GM12878 (cell line): ENCODE measurements around the gene MOCOS. TPM values are rescaled to one million over a fixed set of nuclear protein-coding genes. Genes with fewer than 3 reads are reported as not detected.

Experiments used
- ATAC-seq: fragments of 200-7000 bp; cut with Tn5 transposase; 3 replicates; pipeline ENCODE4 v1.9.1; 2020; ENCODE audit warnings: mild to moderate bottlenecking, moderate library complexity
- BruUV-seq: library from RNA; stranded (reverse); fragments of 400-500 nt; replicated peaks from 2 replicates; lab custom pipeline; 2021; lab: Mats Ljungman, UMichigan
- CTCF ChIA-PET: fragments of 300-600 bp; sonication (Branson Sonifier 250); formaldehyde crosslinking; extraction: SDS; loops from one replicate; lab custom pipeline; 2021; ENCODE audit warnings: inconsistent platforms; lab: Yijun Ruan, JAX
- POLR2A ChIA-PET: fragments of 350-600 bp; formaldehyde crosslinking; extraction: SDS; loops from one replicate; lab custom pipeline; 2021; ENCODE audit warnings: inconsistent platforms; lab: Charles Lee
- RAD21 ChIA-PET: fragments of 300-600 bp; sonication (Branson Sonifier 250); formaldehyde crosslinking; loops from one replicate; lab custom pipeline; 2023; ENCODE audit warnings: antibody characterized with exemption; ENCODE audit not compliant: unreplicated experiment; lab: Charles Lee
- SMC1A ChIA-PET: fragments of 300-600 bp; sonication (Branson Sonifier 250); formaldehyde crosslinking; loops from one replicate; lab custom pipeline; 2023; ENCODE audit not compliant: unreplicated experiment, uncharacterized antibody; lab: Charles Lee
- DNase-seq: peaks from one replicate; pipeline ENCODE4 v3.0.0-alpha.2; 2011; ENCODE audit warnings: low read depth, low spot score
- FAIRE-seq: peaks from 3 replicates; lab custom pipeline; 2011; peaks lifted over from hg19 to GRCh38; lab: Jason Lieb, UNC
- H2AFZ ChIP-seq: 2 replicates; pipeline ENCODE4 v1.6.0; 2011; ENCODE audit warnings: low read depth, low read length, control low read depth; ENCODE audit not compliant: control insufficient read depth
- H3K27ac ChIP-seq: 2 replicates; pipeline ENCODE4 v1.5.1; 2011; ENCODE audit warnings: control low read depth; ENCODE audit not compliant: control insufficient read depth, insufficient read depth
- H3K27me3 ChIP-seq, 2 experiments: replicated peaks in 1 of 2; 2 replicates each; pipeline versions ENCODE4 v1.6.0 to v1.6.1; 2011; ENCODE audit warnings: low read length in 1 of 2; ENCODE audit not compliant: control insufficient read depth in 2 of 2, insufficient read depth in 2 of 2
- H3K36me3 ChIP-seq, 2 experiments: 2 replicates each; pipeline ENCODE4 v1.5.1; 2011; ENCODE audit warnings: low read length in 1 of 2; ENCODE audit not compliant: control insufficient read depth in 2 of 2, insufficient read depth in 2 of 2
- H3K4me1 ChIP-seq: 2 replicates; pipeline ENCODE4 v1.6.1; 2011; ENCODE audit warnings: mild to moderate bottlenecking, low read length, moderate library complexity, mixed read lengths; ENCODE audit not compliant: control insufficient read depth, insufficient read depth
- H3K4me2 ChIP-seq: 2 replicates; pipeline ENCODE4 v1.6.0; 2011; ENCODE audit warnings: control low read depth; ENCODE audit not compliant: control insufficient read depth, insufficient read depth
- H3K4me3 ChIP-seq: fragments of 200-600 bp; sonication (generic); 2 replicates; pipeline ENCODE4 v1.5.1; 2016
- H3K79me2 ChIP-seq: 2 replicates; pipeline ENCODE4 v1.6.0; 2011; ENCODE audit warnings: low read length; ENCODE audit not compliant: control insufficient read depth, insufficient read depth
- H3K9ac ChIP-seq: 2 replicates; pipeline ENCODE4 v1.8.0; 2011; ENCODE audit warnings: low read length, control low read depth, mixed read lengths; ENCODE audit not compliant: control insufficient read depth, insufficient read depth
- H3K9me3 ChIP-seq: replicated peaks from 3 replicates; pipeline ENCODE4 v1.5.1; 2011; ENCODE audit warnings: mild to moderate bottlenecking, low read length; ENCODE audit not compliant: control insufficient read depth, insufficient read depth
- H4K20me1 ChIP-seq: 2 replicates; pipeline ENCODE4 v1.6.0; 2011; ENCODE audit not compliant: control insufficient read depth, insufficient read depth
- ASH2L ChIP-seq: fragments of 300-600, 200-600 bp; sonication (generic); IDR thresholded peaks from 2 replicates; pipeline ENCODE4 v1.6.1; 2017; ENCODE audit warnings: low read depth, mild to moderate bottlenecking, borderline replicate concordance
- BHLHE40 ChIP-seq, 2 experiments: fragments of 450-650 bp in 1 of 2; IDR thresholded peaks; 2 replicates each; pipeline ENCODE4 v1.6.1; 2011 to 2017; ENCODE audit warnings: low read depth in 2 of 2, borderline replicate concordance in 1 of 2, improper control_type of control experiment in 1 of 2, low read length in 1 of 2, mild to moderate bottlenecking in 1 of 2
- CBFB ChIP-seq: IDR thresholded peaks from 2 replicates; pipeline ENCODE4 v1.6.1; 2016; ENCODE audit warnings: antibody characterized with exemption, low read depth
- EP300 ChIP-seq, 2 experiments: fragments of 150-350 bp in 1 of 2; IDR thresholded peaks; 2 replicates each; pipeline ENCODE4 v1.6.1; 2011 to 2012; ENCODE audit warnings: low read depth in 2 of 2, low read length in 2 of 2, borderline replicate concordance in 1 of 2, improper control_type of control experiment in 1 of 2, inconsistent platforms in 1 of 2; ENCODE audit not compliant: control insufficient read depth in 1 of 2
- FOXK2 ChIP-seq: fragments of 450-650 bp; IDR thresholded peaks from 2 replicates; pipeline ENCODE4 v1.6.1; 2017; ENCODE audit warnings: mild to moderate bottlenecking, moderate library complexity
- FOXM1 ChIP-seq: IDR thresholded peaks from 2 replicates; pipeline ENCODE4 v1.6.1; 2012; ENCODE audit warnings: low read depth, mild to moderate bottlenecking, inconsistent platforms, low read length, moderate library complexity
- IKZF1 ChIP-seq: fragments of 450-650 bp; conservative IDR thresholded peaks from 2 replicates; pipeline ENCODE4 v1.6.1; 2017; ENCODE audit warnings: antibody characterized with exemption, mild to moderate bottlenecking
- MAX ChIP-seq: IDR thresholded peaks from 2 replicates; pipeline ENCODE4 v1.6.1; 2012; ENCODE audit warnings: low read depth, low read length, improper control_type of control experiment
- NFIC ChIP-seq: IDR thresholded peaks from 2 replicates; pipeline ENCODE4 v1.6.1; 2012; ENCODE audit warnings: low read depth, mild to moderate bottlenecking, inconsistent platforms, low read length, moderate library complexity
- PAX8 ChIP-seq: fragments of 450-650 bp; IDR thresholded peaks from 2 replicates; pipeline ENCODE4 v1.6.1; 2017; ENCODE audit warnings: mild to moderate bottlenecking, moderate library complexity
- PML ChIP-seq: IDR thresholded peaks from 2 replicates; pipeline ENCODE4 v1.6.1; 2012; ENCODE audit warnings: low read length, inconsistent platforms
- SPI1 ChIP-seq: IDR thresholded peaks from 2 replicates; pipeline ENCODE4 v1.6.1; 2011; ENCODE audit warnings: low read depth, mild to moderate bottlenecking, low read length, moderate library complexity, borderline replicate concordance; ENCODE audit not compliant: insufficient read depth
- SRF ChIP-seq, 2 experiments: IDR thresholded peaks; 2 replicates each; pipeline ENCODE4 v1.6.1; 2011; ENCODE audit warnings: low read depth in 2 of 2, low read length in 2 of 2, mild to moderate bottlenecking in 1 of 2, moderate library complexity in 1 of 2
- SUPT20H ChIP-seq: IDR thresholded peaks from 2 replicates; pipeline ENCODE4 v1.6.1; 2011; ENCODE audit warnings: low read depth, mild to moderate bottlenecking, low read length, moderate library complexity, borderline replicate concordance; ENCODE audit not compliant: control insufficient read depth
- TAF1 ChIP-seq: IDR thresholded peaks from 2 replicates; pipeline ENCODE4 v1.6.1; 2011; ENCODE audit warnings: mild to moderate bottlenecking, low read depth, low read length, borderline replicate concordance
- ZBTB11 ChIP-seq: fragments of 450-650 bp; formaldehyde crosslinking; IDR thresholded peaks from 2 replicates; pipeline ENCODE4 v1.5.0; 2022; ENCODE audit warnings: mild to moderate bottlenecking, missing genetic modification characterization
- ZNF622 ChIP-seq: fragments of 450-650 bp; IDR thresholded peaks from 2 replicates; pipeline ENCODE4 v1.6.1; 2017; ENCODE audit warnings: mild to moderate bottlenecking, inconsistent platforms
- WGBS: methylation state at CpG from one replicate; pipeline ENCODE4 v1.1.6; 2016; ENCODE audit warnings: low lambda C conversion rate; ENCODE audit not compliant: insufficient replicate concordance, insufficient coverage; ENCODE audit errors: missing lambda C conversion rate; 5-methylcytosine and 5-hydroxymethylcytosine counted together
- in situ Hi-C: fragments of 300-500 bp; cut with MboI; formaldehyde crosslinking; loops from 9 replicates; pipeline ENCODE4 v1.14.3; 2018; ENCODE audit warnings: mixed read lengths
- intact Hi-C: fragments of 100-400 bp; cut with micrococcal nuclease; formaldehyde crosslinking; loops from one replicate; pipeline ENCODE4 v1.14.2; 2022; ENCODE audit not compliant: unreplicated experiment
- polyA plus RNA-seq, 11 experiments: library from polyadenylated mRNA; depleted of rRNA in 4 of 11; unstranded in 6 of 11; stranded (reverse) in 5 of 11; fragments of >200 nt; fragmentation: Nextera tagmentation in 4 of 11; fragmentation: Illumina TruSeq in 1 of 11; extraction: Ambion mirVana in 4 of 11; extraction: Trizol in 1 of 11; gene quantifications; 1 replicate in 1 of 11; 2 replicates in 10 of 11; pipeline versions ENCODE4 v1.2.1 to v1.2.3, GENCODE V29; 2011 to 2016; ENCODE audit warnings: inconsistent platforms in 2 of 11, missing spikeins in 2 of 11, low read depth in 1 of 11
- total RNA-seq, 4 experiments: library from RNA; depleted of rRNA in 3 of 4; stranded (reverse); fragments of >200 nt in 3 of 4; fragmentation: Illumina TruSeq in 1 of 4; extraction: Trizol in 1 of 4; gene quantifications; 2 replicates each; pipeline versions ENCODE4 v1.2.1 to v1.2.3, GENCODE V29; 2013 to 2021

MOCOS gene
- total and polyA plus RNA-seq, 10 of the 15 experiments (the other 5 are each of a cell fraction or from before 2014, with no cell fraction given): 0.16 to 0.56 (median 0.33) TPM

- no peaks in the 10 kb centered on the region for H3K9me3 ChIP-seq
- no peak overlapping the region for H3K4me3 ChIP-seq
- ChIA-PET SMC1A (no interaction called here), CTCF (no interaction called here), POLR2A (no interaction called here), RAD21 (no interaction called here)
- H3K9ac ChIP-seq: no peak overlapping the region
- FAIRE-seq (no peak), DNase-seq (no peak), ATAC-seq (no peak)
- H3K36me3 ChIP-seq: no peaks in the 10 kb centered on the region; a peak in 1 of 4 replicates
- no TSS peak for BruUV-seq
- TF ChIP-seq TAF1: no peak
- TF ChIP-seq FOXM1: no peak
- no peak for TF ChIP-seq ASH2L
- TF ChIP-seq PML: no peak
- no peak for TF ChIP-seq CBFB
- TF ChIP-seq BHLHE40 (IDR thresholded peaks at IDR 0.05; ENCODE audit: borderline replicate concordance in 1 of 2, low read depth in 2 of 2, low read length in 1 of 2): no peak
- no peak for TF ChIP-seq MAX
- no peak for TF ChIP-seq SUPT20H
- no peak for TF ChIP-seq NFIC
- TF ChIP-seq FOXK2: no peak
- TF ChIP-seq PAX8: no peak
- no peak for TF ChIP-seq SRF (IDR thresholded peaks at IDR 0.05; ENCODE audit: low read depth in 2 of 2, low read length in 2 of 2)
- no peak for TF ChIP-seq ZNF622
- no peak for TF ChIP-seq ZBTB11
- TF ChIP-seq EP300 (IDR thresholded peaks at IDR 0.05; ENCODE audit: borderline replicate concordance in 1 of 2, control insufficient read depth in 1 of 2, low read depth in 2 of 2, low read length in 2 of 2): no peak
- TF ChIP-seq IKZF1: no peak
- no peak for TF ChIP-seq SPI1
- no peak overlapping the region for H2AFZ ChIP-seq
- no peak overlapping the region for H3K4me2 ChIP-seq
- no peaks in the 10 kb centered on the region; the same call in 1 of the 2 replicates for H3K4me1 ChIP-seq
- in situ Hi-C loops: no loop called here
- no peaks in the 10 kb centered on the region for H3K27me3 ChIP-seq
- H3K79me2 ChIP-seq: no peaks in the 10 kb centered on the region
- WGBS: 13% methylated on average over 2 of the region's 2 CpGs
- no peak overlapping the region for H3K27ac ChIP-seq
- intact Hi-C loops: no loop called here
- H4K20me1 ChIP-seq: no peaks in the 10 kb centered on the region
These were observed 14.5 kb downstream of the MOCOS start for GRCh38 chr18:36201765-36202164.
